GM18867 (cell line): ENCODE results near the gene MGAT5B.

Source experiments
- ATAC-seq: cut with Tn5 transposase; IDR thresholded peaks from one replicate; pipeline ENCODE4 v1.9.1; 2021; ENCODE audit warnings: mild to moderate bottlenecking, moderate library complexity; ENCODE audit not compliant: unreplicated experiment

Gene MGAT5B

DNA sequence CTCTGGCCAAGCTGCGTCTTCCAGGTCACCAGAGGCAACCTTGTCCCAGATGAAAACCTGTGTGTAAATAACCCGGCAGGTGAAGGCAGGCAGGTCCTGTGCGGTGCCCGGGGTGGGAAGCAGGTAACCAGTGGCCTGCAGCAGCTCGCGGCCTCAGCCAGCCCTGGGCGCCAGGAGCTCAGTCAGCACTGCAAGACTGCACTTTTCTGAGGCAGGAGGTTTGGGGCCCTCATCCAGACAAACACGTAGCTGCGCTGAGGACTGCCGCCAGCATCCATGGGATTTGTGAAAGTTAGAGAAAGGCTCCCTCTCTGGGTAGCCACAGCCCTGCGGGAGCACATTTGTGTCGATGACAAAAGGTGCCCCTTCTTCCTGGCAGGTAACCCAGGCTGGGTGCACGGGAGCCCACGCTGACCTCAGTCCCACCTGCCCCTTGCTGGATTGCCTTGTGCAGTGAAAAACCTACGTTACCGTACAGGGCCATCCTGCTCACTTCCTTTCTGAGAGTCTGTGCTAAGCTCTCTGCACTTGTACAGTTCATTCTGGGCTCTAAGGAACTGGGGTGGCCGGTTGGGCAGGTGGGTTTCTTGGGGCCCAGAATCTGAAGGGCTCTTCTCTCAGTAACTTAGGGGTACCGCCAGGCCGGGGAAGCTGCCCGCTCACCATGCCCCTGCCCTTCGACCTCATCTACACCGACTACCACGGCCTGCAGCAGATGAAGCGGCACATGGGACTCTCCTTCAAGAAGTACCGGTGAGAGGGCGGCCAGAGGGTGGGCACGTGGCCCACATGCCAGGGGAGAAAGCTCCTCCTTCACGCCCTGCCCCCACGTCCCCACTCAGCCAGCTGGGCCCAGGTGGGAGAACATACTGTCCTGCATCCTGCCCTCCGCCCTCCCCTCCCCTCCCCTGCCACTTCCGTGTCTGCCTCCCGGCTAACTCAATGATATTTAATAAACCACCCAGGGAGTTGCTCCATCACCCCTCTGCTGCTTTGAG lies 56.4 kb downstream of the MGAT5B start:
- ATAC-seq = no peak

DNA sequence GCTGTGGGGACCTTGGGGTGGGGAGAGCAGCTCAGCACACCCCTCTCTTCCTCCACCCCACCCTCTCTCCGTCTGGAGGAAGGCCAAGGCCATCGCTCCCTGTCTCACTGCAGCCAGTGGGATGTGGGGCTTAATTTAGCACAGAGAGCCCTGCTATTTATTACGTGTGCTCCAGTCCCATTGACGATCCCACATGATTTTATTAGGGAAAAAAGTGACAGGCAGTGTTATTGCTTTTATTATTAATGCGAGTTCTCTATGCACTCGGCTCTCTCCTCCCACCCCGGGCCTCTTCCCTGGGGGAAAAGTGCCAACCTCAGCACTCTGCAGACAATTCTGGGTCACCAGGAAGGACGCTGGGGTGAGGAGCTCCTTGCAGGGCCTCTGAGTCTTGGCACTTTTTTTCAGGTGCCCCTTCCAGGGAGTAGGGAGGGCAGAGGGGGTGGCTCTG lies 57.3 kb downstream of the MGAT5B start:
- no peak for ATAC-seq

DNA sequence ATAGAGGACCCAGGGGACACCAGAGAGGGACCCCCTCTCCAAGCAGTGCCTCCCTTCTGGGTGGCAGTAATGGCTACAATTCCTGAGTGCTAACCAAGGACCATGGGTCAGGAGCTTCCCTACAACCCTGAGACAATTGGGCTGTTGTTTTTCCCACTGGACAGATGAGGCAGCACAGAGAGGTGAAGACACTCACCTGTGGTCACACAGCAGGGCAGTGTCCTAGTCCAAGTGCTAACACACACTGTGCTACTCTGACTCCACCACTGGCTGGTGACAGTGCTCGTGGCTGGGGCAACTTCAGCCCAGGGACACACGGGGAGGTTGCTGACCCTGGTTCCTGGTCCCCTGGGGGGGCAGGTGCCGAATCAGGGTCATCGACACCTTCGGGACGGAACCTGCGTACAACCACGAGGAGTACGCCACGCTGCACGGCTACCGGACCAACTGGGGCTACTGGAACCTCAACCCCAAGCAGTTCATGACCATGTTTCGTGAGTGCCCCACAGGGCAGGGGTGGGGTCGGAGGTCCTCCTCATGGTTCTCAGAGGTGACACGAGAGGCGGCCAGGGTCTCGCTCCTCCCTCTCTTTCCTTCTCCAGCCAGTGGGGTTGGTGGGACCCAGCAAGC lies 58.1 kb downstream of the MGAT5B start:
- ATAC-seq = no peak

DNA sequence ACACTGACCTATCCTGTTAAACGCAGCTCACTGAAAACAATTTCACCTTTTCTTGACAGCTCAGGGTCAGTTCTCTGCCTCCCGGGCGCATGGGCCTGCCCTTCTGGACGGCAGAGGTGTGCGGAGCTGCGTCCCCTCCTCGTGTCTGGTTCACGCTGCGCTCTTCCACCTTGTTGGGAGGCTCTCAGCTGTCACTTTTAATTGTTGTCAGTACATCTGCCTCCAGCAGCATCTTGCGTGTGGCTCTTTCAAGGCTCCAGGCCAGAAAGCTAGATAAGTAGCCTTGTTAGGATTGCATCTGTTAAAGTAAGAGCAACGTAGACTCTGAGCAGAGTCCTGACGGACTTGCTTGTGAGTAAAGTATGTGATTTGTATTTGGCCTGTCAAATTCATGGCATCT lies 59.4 kb downstream of the MGAT5B start:
- ATAC-seq = no peak

DNA sequence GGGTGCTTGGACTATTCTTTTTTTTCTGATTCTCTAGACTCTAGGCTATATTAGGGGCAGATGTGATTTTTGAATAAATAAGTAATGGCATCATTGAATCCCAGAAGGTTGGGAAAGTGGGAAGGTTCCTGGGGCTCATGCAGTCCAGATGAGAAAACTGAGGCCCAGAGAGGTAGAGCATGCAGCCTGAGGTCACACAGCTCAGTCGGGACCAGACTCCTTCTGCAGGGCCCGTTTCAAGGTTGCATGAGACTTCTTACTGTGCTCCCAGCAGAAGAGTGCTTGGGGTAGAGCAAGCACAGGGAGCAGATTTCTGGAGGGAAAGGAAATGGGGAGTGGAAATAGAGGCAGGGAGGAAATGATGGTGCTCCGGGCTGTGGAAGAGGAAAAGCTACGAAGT lies 59.8 kb downstream of the MGAT5B start:
- no peak for ATAC-seq

DNA sequence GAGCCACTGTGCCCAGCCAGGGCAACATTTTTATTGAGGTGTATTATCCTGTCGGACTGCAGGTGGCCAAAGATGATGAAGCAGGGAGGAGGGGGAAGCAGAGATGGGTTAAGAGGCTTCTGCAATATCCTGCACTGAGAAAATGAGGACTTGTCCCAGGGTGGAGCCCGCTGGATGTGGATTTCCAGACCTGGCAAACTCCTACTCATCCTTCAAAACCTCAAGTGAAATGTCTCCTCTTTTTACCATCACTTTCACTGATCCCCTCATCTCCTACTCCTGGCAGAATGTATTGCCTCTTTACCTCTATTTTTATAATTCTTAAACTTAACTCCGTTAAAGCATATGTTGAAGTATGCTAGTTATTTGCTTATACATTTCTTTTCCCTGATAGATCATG lies 60.9 kb downstream of the MGAT5B start:
- ATAC-seq = no peak

DNA sequence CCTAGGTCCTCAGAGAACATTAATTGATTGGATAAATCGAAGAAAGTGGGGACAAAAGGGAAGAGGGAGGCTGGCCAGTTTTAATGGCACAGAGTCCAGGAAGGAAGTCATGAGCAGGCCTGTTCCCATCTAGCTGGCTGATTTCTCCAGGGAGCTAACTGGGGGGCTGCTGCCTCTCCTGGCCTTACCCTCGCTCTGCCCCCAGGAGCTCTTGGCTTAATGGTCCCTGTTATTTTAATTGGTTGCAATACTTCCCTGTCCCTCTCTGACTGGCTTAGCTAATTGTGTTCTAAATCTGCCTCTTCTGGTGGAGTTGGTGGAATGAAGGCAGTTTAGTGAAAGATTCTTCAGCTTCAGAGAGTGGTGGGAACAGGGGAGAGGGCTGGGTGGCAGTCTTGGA lies 61.4 kb downstream of the MGAT5B start:
- ATAC-seq = no peak

DNA sequence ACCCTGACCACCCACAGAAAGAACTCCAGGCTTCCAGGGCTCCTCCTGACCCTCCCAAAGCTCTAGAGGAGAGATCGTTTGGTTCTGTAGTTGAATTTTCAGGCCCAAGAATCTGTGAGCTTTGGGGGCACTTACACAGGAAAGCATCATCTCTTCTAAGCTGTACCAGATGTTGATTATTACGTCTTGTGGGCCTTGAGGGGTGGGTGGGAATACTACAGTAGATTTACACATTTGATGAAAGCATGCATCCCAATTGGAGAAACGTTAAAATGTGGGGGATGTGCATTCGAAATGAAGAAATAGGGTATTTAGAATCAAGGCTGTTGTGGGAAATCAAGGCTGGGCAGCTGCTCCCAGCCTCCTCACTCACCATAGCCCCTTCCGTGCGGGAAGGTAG lies 61.9 kb downstream of the MGAT5B start:
- no peak for ATAC-seq

DNA sequence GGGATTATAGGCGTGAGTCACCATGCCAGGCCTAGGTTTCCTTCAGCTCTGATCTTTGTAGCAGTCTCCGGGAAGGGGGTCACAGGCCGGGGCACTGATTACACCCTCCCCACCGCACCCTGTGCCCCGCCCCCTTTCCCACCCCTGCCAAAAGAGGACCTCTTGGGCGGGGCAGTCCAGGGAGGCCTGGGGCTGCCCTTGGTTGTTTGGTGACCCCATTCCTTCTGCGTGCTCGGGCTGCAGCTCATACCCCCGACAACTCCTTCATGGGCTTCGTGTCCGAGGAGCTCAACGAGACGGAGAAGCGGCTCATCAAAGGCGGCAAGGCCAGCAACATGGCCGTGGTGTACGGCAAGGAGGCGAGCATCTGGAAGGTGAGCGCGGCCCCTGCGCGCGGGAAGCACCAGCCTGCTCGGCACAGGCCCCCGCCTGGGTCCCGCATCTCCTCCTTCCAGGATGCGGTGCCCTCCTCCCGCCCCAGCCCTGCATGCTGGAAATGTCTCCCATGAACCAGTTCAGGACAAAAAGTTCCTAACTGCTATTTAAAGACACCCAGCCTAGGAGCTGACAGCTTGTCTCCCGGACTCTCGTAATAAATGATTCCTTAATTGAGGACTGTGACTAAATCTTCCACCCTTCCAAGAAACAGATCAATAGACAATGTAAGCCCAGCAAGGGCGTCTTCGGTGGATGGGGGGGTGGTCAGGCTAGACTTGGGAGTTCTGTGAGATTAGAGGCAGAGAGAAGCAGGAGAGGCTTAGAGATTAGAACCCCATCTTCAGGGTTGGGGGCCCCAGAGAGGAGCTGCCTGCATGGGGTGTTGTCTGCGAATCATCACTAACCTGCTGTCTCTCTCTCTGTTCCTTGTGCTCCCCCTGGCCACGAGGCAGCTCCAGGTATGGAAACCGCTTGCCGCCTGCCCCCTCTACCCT lies 64.5 kb downstream of the MGAT5B start:
- ATAC-seq = no peak

DNA sequence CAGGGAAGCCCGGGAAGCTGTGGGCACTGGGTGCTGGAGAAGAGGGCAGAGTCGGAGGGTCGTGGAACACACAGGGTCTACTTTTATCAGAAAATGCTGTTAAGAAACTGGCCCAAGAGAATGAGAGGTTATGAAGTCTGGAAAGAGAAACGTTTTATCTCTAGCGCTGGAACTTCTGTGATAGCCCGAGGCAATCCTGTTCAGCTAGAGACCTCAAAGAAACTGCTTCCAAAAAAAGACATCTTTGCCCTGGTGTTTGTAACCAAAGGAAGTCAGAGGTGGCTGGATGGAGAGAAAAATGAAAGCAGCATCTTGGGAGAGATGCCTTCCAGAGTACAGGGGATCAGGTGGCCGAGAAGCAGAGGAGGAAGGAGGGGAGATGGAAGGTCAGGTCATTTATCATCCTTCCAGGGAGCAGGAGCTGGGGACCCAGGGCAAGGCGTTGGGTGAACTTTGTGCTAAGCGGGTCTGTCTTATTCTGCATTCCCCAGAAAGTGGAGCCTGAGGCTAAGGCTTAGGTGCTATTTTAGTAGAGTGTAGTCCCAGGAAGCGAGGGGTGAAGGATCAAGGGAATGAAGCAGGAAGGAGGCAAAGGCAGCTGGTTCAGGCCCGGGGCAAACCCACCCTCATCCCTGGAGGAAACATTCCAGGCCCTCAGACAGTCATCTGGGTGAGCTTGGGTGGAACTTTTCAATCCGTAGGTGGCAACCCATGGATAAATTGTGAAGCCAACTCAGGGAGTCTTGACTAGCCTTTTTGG lies 66.5 kb downstream of the MGAT5B start:
- no peak for ATAC-seq

DNA sequence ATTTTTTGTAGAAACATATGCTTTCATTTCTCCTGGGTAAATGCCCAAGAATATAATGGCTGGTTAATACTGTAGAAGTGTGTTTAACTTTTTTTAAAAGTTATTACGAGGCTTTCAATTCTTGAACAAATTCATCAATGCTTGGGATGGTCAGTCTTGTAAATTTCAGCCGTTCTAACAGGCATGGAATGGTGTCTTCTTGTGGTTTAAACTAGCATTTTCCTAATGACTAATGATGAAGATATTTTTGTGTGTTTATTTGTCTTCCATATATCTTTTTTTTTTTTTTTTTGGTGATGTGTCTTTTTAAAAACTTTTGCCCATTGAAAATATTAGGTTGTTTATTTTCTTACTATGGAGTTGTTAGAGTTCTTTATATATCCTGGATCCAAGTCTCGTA lies 67.1 kb downstream of the MGAT5B start:
- ATAC-seq = no peak

DNA sequence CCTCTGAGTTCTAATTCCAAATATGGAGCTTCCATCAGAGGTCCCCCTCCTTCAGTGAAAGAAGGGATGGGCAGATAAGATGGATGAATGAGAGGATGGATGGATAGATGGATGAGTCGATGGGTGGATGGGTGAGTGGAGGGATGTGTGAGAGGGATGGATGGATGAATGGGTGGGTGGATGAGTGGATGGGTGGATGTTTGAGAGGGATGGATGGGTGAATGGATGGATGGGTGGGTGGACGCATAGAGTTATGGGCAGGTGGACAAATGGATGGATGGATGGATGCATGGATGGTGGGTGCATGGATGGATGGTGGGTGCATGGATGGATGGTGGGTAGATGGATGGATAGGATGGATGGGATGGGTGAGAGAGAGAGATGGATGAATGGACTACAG lies 69.0 kb downstream of the MGAT5B start:
- no peak for ATAC-seq

DNA sequence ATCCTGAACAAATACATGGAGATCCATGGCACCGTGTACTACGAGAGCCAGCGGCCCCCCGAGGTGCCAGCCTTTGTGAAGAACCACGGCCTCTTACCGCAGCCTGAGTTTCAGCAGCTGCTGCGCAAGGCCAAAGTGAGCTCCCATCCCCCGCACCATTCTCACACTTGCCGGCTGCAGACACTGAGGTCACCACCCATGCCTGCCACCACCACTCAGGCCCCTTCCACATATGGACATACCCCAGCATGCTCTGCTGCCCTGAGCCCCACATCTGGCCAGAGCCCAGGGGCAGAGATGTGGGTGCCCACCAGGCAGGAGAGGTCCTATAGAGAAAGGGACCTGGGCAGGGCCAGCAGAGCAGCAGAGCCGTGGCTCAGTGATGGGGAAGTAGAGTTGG lies 69.8 kb downstream of the MGAT5B start:
- ATAC-seq = no peak

DNA sequence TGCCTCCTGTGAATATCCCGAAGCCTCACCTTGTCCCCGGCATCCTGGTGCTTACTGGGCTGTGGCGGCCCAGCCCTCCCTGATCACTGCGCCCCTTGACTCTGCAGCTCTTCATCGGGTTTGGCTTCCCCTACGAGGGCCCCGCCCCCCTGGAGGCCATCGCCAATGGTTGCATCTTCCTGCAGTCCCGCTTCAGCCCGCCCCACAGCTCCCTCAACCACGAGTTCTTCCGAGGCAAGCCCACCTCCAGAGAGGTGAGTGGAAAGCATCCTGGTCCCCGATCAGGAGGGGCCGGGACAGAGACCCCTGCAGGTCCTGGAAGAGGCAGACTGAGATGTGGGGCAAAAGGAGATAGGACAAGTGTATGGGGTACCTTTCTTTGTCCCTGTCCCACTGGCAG lies 72.1 kb downstream of the MGAT5B start:
- ATAC-seq = no peak

DNA sequence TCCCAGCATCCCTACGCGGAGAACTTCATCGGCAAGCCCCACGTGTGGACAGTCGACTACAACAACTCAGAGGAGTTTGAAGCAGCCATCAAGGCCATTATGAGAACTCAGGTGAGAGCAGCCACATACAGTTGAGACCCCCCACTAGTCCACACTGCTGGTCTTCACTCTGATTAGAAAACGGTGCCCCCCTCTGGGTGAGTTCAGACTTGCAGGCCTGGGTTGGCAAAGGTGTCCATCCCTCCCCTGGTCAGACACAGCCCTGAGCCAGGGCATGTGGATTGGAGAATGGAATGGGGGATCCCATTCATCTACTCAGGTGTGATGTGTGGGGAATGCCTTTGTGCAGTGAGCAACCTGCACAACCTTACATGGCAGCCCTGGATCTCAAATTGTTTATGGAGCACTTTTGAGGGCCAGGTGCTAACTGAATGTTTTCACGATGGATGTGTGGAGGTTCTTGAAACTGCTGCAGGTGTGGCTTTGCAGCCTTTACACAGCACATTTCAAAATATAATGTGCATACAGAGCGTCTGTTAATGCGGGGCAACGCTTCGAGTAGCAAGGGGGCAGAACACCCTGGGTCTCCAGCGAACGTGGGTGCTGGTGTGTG lies 72.6 kb downstream of the MGAT5B start:
- no peak for ATAC-seq

DNA sequence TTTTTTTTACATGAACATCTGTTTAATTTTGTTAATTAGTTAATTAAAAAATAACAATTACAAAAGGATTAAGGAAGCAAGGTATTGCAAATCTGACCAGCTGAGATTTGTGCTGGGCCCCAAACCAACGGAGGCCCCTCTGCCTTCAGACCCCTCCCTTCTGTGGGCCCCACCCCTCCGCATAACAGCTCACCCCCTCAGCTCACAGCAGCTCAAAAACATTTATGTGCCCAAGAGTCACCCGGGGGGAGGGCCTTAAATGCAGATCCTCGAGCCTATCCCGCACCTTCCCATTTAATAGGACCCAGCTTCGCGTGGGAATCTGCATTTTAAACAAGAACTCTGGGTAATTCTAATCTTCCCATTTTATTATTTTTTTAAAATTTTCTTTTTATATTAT lies 75.0 kb downstream of the MGAT5B start:
- no peak for ATAC-seq

DNA sequence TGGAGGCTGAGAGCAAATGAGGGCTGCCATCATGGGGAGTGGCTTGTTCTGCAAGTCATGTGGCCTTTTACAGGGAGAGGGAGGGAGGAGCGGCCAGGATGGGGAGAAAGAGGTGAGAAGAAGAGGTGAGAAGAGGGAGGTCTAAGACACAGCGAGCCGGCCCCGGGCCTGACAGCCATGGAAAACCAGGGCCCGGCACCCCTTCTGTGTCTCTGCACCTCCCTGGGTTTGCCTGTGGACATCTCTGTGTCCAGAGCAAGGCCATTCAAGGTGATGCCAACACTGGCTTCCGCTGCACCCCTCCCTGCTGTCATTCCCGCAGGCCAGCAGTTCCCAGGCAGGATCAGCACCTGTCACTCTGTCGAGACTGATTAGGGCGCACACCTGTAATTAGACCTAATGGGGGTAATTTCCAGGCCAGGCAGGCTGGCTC lies 75.6 kb downstream of the MGAT5B start:
- no peak for ATAC-seq

DNA sequence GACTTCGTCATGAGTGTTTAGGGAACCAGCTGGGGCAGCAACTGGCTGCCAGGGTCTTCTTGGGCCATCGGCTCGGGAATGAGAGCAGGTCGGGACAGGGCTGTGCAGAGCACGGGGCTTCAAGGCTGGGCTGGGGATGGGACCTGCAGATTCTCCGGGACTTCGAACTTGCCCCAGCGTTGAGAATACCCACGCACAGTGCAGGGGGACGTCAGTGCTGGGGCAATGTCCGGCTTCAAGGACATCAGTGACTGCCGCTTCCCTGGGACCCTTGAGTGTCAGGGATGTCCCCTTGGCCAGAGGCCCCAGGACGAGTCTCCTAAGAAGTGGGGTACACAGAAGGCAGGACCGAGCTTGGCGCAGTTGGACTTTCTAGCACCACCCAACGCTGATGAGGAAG lies 76.3 kb downstream of the MGAT5B start:
- ATAC-seq = no peak

DNA sequence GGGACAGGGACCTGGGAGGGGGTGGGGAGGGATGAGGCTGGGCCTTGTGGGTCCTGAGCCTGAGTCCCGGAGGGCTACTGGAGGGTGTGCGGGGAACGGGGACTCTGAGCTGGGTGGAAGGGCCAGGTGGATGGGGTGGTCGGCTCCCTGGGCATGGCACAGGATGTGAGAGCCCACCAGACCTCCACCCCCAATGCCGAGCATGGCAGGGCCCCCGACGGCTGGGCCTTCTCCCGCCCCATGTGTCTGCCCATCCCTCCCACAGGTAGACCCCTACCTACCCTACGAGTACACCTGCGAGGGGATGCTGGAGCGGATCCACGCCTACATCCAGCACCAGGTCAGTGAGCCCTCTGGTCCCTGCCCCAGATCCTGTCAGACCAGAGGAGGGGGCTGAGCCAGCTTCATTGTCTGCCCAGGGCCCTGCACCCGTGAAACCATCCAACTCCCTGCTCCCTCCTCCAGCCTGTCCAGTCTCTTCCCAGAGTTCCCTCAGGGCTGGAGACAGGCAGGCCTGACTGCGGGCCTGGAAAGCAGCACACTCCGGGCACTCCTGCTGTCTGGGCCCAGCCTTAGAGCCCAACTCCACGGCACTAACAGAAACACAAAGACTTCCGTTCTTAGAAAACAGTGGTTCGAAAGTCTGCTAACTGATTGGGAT lies 78.0 kb downstream of the MGAT5B start:
- ATAC-seq = no peak

DNA sequence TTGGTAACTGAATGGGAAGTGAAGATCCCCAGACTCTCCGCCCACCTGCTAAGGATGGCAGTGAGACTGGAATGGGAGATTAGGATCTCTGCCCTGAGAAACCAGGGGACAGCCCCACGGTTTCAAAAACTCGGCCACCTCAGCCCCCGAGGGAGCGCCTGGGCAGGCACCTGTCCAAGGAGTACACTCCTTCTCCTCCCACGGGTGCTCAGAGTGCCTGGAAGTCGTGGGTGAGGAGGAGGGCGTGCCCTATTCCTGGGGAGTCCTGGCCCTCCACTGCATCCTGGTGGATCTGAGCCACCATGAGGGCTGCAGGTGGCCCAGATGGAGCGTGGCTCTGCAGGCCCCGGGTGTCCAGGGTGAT lies 78.5 kb downstream of the MGAT5B start:
- ATAC-seq = no peak
